Fibroblast of pulmonary artery (primary cell): ENCODE data around the gene ELP4.

Experiments used
- DNase-seq: peaks from one replicate; pipeline ENCODE4 v3.0.0-alpha.2; 2010; ENCODE audit warnings: low read depth
- H3K4me3 ChIP-seq: replicated peaks from 2 replicates; pipeline ENCODE4 v1.5.1; 2011; ENCODE audit warnings: low read depth, mild to moderate bottlenecking, control low read depth, low read length, moderate library complexity
- CTCF ChIP-seq: IDR thresholded peaks from 2 replicates; pipeline ENCODE4 v1.5.1; 2011; ENCODE audit warnings: mild to moderate bottlenecking, control low read depth, low read length, inconsistent platforms; ENCODE audit errors: missing control alignments

The ELP4 gene

DNA sequence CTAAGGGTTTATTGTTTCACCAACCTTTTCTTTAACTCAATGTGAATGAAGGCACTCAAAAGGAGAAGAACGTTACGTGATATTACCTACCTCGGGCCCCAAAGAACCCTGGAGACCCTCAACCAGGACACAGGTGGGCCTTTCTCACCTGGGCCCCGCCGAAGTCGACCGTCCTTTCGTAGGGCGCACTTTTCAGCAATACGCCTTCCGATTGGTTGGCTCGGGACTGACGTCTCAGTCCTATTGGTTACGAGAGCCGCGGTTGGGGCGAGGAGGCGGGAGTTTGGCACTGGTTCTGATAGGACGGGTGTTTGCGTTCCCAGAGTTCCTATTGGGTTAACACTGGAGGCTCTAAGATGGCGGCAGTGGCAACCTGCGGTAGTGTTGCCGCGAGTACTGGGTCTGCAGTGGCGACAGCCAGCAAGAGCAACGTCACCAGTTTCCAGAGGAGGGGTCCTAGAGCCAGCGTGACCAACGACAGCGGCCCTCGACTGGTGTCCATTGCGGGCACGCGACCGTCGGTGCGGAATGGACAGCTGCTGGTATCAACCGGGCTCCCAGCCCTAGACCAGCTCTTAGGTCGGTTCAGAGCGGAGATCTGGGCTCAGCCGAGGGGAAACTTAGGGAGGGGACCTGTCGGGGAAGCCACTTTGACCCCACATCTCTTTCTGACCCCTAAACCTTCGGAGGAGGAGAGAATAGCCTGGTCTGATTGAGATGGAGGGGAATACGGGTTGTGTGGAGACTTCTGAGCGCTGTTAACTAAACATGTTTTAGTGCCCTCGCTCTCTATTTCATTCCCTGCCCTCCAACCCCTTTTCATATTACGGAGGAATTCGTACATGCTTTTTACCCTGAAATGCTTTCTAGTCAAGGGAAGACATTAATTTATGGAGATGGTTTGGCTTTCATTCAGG is at the start of gene ELP4, which contains the start of gene IMMP1L:
Gene ELP4, plus strand, starts transcription at position 339 of the 917 bp plus-strand sequence. Its CDS starts 18 bp downstream, at position 357.
Gene IMMP1L, minus strand, starts transcription at position 194 of the 917 bp plus-strand sequence. CDS start 46,346 bp downstream, outside the sequence.
- peak within 1 kb of the TSS; percentile 98 for H3K4me3 ChIP-seq
- peak; percentile 97 for DNase-seq
- no peak for TF ChIP-seq CTCF

DNA sequence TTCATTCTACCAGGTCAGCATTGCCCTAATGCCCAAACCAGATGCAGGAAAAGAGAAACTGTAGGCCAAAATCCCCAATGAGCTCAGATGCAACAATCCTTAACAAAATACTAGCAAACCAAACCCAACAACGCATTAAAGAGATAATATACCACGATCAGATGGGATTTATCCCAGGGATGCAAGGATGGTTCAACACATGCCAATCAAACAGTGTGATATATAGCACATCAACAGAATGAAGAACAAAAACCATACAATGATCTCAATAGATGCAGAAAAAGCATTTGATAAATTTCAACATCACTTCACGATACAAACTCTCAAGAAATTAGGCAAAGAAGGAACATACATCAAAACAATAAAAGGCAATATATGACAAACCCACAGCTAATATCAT is 45.1 kb upstream of the ELP4 start:
- TF ChIP-seq CTCF: no peak
- DNase-seq: no peak
- H3K4me3 ChIP-seq: no peak overlapping the region

GRCh38 chr11:31474083-31474482 is 35.5 kb upstream of the ELP4 start:
- no peak for DNase-seq
- no peak overlapping the region for H3K4me3 ChIP-seq
- TF ChIP-seq CTCF: no peak

DNA sequence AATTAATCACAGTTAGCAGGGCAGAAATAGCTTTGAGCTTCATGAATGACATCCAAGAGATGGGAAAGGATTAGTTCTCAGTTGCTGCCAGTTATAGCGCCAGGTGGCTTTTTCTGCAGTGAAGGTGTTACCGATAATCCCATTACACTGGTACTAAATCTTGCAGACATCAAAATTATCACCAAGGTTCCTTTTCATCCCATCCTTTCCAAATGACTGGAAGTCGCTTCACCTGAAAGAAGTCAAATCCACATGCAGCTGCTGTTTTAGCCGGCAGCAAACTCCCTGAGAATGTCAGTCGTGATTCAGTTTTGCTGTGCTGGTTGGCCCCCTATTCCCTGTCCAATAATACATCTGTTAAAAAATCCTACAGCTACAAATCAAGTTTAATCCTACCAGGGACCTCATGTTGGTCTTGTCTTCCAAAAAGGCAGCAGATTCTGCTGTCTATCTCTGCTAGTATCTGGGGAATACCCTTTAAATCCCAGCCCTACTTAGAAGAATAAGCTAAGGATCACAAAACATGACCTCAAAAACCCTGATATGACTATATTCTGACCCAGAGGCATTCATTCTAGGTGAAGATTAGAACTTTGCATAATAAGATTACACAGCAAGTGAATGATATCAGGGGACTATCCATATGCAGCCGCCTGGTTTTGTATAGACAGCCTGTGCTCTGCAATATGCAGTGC is 31.9 kb upstream of the ELP4 start:
- no peak for DNase-seq
- no peak overlapping the region for H3K4me3 ChIP-seq
- TF ChIP-seq CTCF: no peak

DNA sequence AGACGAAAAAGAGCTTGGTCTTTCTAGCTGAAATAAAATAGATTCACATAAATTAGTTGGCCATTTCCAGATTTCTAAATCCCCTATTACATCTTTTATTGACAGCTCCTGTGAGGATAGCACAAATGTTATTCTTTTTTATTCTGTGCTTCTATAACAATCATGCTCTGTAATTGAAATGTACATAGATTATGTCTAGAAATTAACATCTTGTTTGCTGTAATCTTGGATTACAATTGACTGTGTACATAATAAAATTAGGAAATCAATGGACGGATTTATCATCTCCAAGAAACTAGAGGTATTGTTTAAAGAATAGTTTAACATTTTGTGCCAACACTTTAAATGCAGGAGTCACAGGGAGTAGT is 31.4 kb upstream of the ELP4 start:
- no peak for DNase-seq
- TF ChIP-seq CTCF: no peak
- no peak overlapping the region for H3K4me3 ChIP-seq

- DNase-seq: no peak
- TF ChIP-seq CTCF: no peak
- H3K4me3 ChIP-seq: no peak overlapping the region
These were observed 30.5 kb upstream of the ELP4 start for GRCh38 chr11:31479066-31479465.
